Suppressor macrophage (primary cell): ENCODE results near the gene SV2C.
"Not testable (repeated sequence)": the region's sequence is repeated elsewhere in the genome, so short reads cannot be mapped to it uniquely, and the experiment has no call there.

ENCODE experiments used
- DNase-seq, 4 experiments: peaks; one replicate each; pipeline ENCODE4 v3.0.0-alpha.2; 2020 to 2022

The SV2C gene

DNA sequence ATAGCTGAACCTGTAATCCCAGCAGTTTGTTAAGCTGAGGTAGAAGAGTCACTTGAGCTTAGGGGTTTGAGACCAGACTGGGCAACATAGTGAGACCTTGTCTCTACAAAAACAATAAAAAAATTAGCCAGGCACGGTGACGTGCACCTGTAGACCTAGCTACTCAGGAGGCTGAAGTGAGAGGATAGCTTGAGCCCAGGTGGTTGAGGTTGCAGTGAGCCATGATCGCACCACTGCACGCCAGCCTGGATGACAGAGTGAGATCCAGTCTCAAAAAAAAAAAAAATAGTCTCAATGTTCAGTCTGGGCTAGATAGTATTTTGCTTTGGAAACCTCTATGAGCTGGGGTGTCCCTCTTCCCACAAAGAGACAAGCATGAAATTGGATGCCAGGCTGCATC is 268.0 kb downstream of the SV2C start:
- no peak for DNase-seq

DNA sequence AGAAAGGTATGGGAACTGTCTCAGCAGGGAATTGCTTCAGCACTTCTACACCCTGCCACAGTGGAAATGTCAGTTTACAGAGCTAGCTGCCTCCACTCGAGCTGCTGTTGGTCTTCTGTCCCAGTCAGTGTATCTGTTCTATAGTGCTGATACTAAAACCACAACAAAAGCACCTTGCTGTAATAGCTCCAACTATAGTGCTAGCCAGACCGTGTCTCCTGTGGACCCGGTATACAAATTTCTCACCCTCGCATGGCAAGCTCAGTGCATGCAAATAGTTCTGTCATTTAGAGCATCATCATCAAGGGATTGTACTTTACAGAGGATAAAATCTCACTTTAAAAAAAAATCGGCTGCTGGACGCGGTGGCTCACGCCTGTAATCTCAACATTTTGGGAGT is 268.4 kb downstream of the SV2C start:
- DNase-seq = no peak

DNA sequence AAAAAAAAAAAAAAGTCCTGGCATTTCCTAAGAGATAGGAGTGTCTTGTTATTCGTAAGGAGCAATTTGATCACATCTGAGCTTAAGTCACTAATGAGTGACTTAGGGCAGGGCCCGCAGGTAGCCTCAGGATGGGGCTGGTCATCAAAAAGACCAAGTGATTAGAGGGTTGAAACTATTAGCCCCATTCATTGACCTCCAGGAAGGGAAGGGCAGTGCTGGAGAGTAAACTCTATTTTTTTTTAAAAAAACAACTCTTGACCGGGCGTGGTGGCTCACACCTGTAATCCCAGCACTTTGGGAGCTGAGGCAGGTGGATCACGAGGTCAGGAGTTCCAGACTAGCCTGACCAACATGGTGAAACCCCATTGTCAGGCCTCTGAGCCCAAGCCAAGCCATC is 273.7 kb downstream of the SV2C start:
- DNase-seq = no peak

DNA sequence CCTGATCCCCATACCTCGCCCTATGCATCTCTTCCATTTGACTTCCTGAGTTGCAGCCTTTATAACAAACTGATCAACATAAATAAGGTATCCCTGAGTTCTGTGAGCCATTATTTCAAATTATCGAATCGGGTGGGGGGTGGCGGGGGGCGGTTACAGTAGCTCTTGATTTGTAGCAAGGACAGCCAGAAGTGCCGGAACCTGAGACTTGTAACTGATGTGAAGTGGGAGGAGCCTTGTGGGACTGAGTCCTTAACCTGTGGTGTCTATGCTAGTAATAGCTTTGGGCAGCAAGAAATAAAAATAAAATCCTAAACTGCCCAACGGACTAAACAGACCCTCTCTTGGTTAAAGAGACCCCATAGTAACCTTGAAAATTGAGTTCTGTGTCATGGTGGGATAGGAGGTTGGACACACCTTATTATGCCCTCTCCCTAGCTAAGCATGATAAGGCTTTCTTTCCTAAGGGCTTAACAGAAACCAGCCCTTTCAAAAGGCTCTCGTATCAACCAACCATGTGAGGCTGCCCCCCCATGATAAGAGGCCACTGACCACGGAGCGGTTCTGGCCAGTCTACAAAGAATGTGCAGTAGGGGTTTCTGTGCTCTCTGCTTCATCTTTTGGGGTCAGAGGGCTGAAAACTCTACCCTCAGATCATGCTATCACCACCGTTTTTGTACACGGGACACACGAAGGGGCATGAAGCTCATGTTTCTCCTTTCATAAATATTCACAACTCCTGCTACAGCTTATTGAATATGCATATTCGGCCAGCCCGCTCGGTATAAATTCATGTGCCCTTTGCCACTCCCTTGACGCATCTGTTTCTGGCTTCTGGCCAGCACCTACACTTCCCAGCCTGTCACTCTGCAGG is 280.4 kb downstream of the SV2C start:
- DNase-seq = peak; percentile 30 to 65 (median 62)

DNA sequence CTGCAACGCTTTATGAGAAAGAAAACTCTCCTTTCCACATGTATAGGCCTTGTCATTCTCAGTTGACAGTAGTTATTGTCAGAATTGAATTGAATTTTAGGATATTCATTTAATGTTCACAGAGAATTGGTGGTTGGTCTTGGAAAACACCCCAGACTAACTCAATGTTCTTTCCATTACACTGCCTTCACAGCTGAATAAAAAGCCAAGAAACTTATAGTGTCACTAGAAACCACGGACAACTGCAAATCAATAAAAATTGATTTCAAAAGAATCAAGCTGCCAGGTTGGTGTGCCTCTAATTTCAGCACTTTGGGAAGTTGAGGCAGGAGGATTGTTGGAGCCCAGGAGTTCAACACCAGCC is 281.0 kb downstream of the SV2C start:
- DNase-seq = no peak

DNA sequence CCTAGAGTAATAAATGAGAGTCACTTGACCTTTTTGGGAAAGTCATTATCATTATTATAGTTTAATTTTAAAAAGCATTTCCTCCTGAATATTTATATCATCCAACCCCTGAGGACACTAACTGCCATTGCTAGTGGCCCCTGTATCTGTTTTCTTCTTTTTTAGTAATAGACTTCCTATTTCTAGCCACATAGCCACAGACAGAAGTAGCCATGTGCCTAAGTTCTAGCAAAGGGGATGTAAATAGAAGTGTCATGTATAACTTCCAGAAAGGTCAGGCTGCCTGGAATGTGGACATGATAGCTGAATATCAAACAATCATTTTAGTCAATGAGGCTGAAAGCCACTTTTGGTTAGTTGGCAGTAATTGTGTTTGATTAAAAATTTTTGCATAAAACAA is 282.4 kb downstream of the SV2C start:
- DNase-seq = peak; percentile 27 to 73 (median 50)

DNA sequence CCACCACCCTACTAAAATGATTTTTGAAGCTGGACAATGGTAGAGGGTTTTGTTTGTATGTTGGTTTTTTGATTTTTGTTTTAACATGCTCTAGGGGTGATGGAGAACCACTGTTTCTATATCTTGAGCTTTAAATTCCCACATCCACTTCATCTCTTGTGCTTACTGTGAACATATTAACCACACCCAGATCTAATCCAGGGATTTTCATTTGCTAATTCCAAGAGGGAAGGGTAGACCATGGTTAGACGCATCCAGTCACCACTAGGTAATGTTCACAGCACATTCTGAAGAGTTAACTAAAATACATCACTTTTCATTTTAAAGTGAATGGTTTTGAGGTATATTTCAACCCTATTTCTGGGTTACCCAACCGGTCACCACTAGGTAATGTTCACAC is 283.4 kb downstream of the SV2C start:
- DNase-seq = no peak

DNA sequence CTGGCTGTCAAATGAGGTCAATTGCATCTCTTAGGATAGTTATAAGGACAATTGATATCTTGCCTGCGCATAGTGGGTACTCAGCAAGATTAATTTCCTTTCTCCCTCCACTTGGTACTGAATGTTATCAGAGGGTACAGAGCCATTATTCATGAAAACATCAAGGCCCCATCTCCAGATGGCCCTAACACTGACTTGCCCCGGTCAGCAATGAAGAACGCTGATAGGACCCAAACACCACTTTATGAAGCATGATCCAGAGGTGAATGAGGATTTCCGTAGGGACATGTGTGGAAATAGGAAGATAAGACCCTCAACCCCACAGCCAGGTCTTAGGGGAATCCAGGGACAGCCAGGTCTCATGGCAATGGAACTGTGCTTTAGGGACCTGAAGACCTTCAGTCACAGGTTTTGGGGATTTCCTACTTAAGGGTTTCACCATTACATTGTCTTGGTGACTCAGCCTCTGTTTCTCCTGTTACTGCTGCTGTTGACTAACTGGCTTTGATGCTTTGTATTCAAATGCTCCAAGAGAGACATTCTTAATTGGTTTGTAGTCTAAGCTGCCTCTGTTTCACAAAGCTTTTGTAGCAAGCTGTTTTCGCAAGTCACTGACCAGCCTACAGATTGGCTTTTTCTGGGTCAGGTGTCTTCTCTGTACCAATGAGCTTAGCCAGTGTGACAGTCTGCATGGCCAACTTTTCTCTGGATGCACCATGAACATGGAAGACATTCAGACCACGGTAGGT is 284.6 kb downstream of the SV2C start:
- peak; percentile 40 to 74 (median 56) for DNase-seq

DNA sequence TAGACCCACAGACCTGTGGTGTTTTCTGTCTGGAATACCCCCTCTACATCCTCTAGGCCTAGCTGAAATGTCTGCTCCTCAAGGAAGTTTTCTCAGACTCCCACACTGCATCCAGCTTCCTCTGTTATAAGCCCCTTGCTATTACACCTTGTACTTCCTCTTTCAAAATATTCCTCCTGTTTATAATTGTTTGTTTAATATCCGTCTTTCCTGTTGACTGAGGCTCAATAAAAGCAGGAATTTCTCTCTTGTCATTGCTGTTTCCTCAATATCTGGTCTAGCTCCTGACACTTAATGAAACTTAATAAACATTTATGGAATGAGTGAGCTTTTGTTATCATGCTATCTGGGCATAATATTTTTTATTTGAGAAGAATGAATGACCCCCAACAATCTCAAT is 285.8 kb downstream of the SV2C start:
- peak in 1 of 4 experiments; percentile 17 for DNase-seq

DNA sequence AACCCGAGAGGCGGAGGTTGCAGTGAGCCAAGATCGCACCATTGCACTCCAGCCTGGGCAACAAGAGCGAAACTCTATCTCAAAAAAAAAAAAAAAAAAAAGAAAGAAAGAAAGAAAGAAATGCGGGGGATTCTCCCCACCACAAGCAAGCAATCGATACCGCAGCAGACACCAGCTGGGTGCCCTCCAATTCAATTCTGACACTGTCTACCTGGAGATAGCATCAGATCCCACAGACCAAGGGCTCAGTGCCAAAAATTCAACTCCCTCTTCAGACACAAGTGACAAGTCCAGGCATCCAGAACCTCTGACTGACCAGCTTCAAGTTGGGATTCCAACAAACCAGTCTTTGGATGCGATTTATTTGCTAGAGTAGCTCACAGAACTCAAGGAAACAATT is 286.5 kb downstream of the SV2C start:
- not testable (repeated sequence) for DNase-seq

DNA sequence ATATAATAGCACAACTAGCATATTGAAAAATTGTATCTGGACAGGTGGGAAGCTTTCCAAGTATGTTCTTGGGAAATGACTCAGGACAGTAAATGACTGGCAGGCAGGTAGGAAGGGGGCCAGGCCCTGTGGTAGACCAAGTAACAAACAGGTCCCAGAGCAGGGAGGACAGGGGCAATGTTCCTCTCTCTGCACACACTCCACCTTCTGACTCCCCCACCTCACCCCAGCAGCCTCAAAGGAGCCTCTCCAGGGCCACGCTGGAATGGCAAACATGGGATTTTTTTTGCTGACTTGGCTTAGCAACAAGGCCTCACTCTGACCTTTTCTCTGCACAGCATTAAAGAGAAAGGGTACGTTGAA is 288.8 kb downstream of the SV2C start:
- DNase-seq = no peak

DNA sequence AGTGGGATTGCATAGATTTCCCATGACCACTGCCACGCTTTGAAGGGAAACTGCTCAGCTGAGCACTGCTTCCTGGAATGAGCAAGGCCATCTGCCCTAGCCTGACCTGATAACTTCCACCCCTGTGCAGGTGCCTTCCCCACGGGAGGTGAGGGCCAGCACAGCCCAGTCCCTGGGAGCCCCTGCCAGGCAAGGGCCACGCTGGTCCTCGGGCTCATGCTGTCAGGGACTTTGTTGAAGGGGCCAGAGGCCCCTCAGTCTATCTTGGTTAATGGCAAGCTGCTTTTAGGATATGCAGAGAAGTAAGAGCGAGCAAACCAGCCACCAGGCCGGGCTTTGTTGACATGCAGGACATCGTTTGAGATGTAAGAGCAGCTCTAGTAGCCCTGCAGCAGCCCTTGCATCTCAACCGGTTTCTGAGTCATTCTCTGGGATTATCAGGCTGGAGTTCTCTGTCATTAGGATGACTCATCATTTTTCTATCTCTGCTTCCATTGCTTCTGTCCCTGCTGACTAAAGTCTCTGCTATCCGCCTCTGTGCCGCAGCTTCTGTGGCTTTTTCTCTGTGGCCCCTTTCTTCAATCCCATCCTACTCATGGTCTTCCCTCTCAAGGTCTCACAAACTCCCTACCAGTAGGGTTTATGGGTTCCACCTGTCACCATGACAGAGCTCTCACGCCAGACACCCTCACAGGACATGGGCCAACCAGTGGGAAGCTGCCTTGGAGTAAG is 289.3 kb downstream of the SV2C start:
- DNase-seq = peak; percentile 42 to 67 (median 66)

DNA sequence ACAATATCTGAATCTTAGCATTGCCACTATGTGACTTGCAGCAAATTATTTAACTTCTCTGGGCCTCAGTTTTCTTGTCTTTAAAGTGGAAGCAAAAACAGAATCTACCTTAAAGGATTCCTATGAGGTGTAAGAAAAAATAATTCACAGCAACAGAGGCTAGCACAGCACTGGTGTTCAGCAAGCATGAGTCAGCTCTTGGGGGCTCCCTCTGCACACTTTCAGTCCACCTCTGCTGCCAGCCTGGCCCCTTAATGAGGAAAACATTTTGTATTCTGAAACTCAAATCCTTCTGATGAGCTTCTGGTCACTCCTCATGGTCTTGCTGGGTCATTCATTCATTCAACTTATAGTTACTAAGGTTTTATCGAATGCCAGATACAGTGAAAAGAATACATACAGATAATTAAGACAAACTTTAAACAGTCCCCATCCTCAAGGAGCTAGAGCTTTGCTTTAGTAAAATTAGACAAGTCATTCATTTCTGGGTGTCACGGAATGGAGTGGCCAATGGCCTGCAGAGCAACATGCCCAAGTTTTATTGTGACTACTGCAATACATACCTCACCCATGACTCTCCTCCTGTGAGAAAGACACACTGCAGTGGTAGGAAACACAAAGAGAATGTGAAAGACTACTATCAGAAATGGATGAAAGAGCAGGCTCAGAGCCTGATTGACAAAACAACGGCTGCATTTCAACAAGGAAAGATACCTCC is 293.1 kb downstream of the SV2C start:
- DNase-seq = no peak

DNA sequence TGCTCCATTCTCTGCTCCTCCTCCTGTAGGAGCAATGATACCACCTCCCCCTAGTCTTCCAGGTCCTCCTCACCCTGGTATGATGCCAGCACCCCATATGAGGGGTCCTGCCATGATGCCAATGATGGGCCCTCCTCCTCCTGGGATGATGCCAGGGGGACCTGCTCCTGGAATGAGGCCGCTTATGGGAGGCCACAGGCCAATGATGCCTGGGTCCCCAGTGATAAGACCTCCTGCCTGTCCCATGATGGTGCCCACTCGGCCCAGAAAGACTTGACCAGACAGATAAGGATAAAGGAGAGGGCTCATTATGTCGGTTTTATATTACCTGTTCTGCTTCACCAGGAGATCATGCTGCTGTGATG is 293.7 kb downstream of the SV2C start:
- DNase-seq = no peak

DNA sequence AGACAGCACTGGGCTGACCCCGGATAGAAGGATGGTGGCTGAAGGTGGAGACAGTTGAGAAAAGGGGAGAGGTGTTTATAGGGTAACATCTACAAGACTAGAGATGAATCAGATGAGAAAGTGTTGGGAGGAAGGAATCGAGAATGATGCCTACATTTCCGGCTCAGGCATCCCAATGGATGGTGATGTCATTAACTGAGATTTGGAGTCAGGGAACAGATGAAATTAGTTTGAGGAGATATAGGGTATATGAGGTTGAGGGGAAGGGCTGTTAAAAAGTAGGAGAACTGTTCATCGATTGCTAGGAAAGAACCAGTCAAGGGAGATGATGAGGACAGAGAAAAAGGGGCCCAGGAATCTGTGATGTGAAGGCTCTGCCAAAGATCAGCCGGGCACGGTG is 295.2 kb downstream of the SV2C start:
- no peak for DNase-seq

DNA sequence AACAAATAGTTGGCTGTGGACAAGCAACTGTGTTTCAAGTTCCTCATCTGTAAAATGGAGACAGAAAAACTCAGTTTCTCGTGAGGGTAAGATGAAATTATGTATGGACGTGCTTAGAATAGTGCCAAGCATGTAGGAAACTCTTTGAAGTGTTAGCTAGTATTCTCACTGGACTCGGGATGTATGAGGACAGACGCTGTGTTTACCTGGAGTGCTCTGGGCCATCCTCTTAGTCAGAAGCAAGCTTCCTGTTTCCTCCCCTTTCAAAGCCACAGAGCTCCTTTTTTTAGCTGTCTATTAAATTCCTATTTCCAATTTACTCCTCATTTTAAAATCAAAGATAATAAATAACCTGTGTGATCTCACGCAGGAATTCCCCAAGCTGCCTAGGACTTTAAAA is 296.1 kb downstream of the SV2C start:
- peak in 2 of 4 experiments; percentile 21 for DNase-seq

DNA sequence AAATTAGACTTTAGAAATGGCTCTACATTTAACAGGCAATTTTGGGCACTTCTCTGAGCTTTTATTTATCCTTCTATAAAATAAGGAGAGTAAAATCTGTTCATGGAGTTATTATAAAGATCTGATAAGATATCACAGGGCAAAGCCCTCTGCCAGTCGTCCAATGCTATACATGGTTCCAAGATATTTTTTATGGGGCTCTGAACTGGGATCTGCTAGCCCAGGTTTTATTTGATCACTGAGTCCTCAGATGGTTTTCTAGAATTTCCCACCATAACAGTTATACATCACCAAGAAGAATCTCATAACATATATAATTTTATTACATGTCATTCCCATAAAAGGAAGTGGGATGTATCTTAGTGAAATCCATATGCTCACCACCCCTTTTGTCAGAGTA is 296.7 kb downstream of the SV2C start:
- no peak for DNase-seq

DNA sequence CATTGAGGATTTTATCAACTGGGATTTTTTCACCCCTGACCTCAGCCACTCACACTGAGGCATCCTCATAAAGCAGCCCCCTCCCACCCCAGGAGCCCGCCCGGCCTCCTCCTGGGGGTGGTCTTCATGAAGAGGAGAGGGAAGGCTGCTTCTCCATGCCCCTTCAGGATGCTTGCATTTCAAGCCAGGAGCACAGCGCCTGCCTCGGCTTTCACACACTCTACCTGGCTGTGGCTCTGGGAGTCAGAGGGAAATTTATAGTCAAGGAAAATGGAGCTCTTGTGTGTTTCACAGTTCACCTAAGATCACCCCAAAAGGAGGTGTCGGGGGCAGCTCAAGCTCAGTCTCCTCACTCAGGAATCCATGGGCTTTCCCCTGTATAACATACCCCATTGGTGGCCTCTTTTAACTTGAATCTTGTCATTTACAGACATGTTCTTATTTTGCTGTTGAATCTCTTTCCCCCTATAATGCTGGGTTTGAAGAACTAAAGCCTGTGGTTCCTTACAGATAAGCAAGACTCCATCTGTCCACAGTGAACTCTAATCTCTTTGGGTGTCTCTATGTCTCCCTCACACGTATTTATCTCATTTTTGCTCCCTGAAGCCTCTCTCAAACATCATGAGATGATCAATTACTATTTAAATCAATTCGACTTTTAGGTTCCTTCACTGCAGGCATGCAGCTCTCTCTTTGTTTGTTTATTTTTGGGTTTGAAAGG is 297.3 kb downstream of the SV2C start:
- DNase-seq = no peak

DNA sequence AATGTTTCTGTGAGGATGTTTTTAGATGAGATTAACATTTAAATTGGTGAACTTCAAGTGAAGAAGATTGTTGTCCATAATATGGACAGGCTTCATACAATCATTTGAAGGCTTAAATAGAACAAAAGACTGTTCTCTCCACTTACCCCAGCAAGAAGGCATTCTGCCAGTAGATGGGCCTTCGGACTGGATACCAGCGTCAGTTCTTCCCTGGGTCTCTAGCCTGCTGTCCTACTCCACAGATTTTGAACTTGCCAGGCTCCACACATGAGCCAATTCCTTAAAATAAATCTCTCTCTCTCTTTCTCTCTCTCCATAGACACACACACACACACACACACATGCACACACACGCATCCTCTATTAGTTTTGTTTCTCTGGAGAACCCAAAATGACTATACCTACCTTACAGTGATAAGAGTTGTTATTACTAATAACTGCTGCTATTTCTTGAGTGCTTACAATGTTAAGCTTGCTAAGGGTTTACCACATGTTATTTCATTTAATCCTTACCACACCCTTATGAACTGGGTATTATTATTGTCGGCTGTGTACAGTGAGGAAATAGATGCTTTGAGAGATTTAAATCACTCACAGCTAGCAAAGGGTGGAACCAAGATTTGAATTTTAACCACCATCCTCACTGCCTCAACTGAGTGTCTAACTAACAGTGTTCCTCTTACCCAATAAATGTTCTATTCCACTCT is 300.1 kb downstream of the SV2C start:
- no peak for DNase-seq

DNA sequence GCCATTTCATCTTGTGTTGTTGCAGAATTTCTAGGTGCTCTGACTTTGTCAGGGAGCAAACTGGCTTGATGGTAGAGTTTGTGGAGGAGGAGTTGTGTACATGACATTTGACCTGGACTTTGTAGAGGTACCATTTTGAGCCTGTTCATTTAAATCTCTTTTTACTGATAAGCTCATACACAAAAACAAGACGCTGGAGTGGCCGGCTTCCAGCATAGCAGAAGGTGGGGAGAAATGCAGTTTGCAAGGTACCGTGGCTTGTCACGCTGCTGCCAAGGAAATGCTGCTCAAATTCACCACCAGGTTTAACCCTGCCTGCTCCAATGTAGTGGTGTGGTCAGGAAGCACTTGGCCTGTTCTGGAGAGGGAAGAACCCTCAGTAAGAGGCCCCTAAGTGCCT is 301.0 kb downstream of the SV2C start:
- DNase-seq = no peak

DNA sequence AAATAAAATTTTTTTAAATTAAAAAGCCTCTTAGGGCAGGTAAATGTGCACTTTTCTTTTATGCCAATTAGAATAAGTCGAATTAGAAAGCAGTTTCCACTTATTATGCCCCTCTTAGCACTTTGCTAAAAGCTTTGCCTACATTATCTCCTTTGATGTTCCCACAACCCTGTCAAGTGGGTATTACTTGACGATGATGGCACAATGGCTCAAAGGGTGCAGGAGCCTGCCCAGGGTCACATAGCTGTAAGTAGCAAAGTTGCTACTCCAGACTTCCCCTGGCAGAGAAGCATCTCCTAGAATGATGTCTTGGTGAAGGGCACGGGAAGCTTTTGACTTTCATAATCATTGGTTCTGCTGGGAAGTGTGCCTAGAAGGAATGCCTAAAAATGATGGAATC is 301.5 kb downstream of the SV2C start:
- DNase-seq = no peak

DNA sequence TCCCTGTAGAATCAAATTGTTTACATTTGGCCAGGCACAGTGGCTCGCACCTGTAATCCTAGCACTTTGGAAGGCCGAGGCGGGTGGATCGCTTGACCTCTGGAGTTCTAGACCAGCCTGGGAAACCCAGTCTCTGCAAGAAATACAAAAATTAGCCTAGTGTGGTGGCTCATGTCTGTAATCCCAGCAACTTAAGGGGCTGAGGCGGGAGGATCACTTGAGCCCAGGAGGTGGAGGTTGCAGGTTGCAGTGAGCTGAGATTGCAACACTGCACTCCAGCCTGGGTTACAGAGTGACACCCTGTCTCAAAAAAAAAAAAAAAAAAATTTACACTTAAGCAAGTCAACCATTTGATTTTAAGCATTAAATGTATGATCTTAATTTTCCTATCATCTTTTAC is 302.4 kb downstream of the SV2C start:
- no peak for DNase-seq
